ENCODE results near the gene CDKN2C. TPM values are rescaled to one million over a fixed set of nuclear protein-coding genes. Genes with fewer than 3 reads are reported as not detected.
A peak's percentile ranks its signal among the peaks of the same experiment; 100 is the strongest.

Gene CDKN2C
- total RNA-seq, 2 experiments from 2014 or later = 52.5 to 62.9 TPM

DNA sequence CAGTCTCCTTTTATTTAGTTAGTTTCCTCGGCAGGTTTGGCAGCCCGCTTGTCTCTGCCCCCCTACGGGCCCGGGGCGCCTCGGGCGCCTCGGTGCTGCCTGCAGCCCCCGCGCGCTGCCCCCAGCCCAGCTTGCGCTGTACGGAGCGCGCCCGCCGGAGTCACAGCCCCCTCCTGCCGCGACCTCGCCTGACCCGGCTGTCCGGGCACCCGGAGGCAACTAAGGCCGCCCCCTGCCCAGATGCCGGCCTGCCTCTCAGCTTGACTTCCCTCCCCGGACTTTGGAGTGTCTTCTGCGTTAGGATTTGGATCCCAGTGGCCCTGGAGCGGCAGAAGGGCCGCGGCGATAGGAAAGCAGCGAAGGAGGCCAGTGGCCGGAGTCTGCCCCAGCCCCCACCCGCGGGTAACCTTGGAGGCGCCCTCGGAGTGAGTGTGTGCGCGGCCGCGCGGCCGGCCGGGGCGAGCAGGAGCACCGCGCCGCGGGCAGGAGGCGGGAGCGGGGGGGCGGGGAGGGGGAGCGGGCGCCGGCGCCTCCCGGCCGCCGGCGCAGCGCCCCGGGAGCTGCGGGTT lies 7.6 kb downstream of the CDKN2C start:
- DNase-seq (peak; percentile 69), ATAC-seq (ENCODE audit: low read depth) (peak; percentile 48)
- Mint-ChIP-seq H3K9me3 (no peaks in the 10 kb centered on the region), H3K36me3 (peaks cover 21% of the 10 kb centered on the region), H3K4me3 (peak overlapping the region; percentile 85), H3K27me3 (peaks cover 31% of the 10 kb centered on the region), H3K27ac (peak overlapping the region; percentile 82), H3K4me1 (peaks cover 27% of the 10 kb centered on the region)
- POLR2A ChIA-PET = interaction anchor here (1.3 to 3.7 kb wide), 7 partner anchors 9 to 541 kb away, joined by 3 to 108 read pairs (median 6); partner anchors contain the start of genes CDKN2C, EPS15, FAF1 and RNF11

- POLR2A ChIA-PET = interaction anchor here (1.4 to 3.7 kb wide), 6 partner anchors 9 to 541 kb away, joined by 5 to 108 read pairs (median 8); partner anchors contain the start of genes CDKN2C, EPS15, FAF1 and RNF11
- Mint-ChIP-seq H3K4me3 (peak overlapping the region; percentile 74), H3K36me3 (peaks cover 19% of the 10 kb centered on the region), H3K4me1 (peaks cover 26% of the 10 kb centered on the region), H3K27me3 (peaks cover 37% of the 10 kb centered on the region), H3K9me3 (no peaks in the 10 kb centered on the region), H3K27ac (peak overlapping the region; percentile 82)
- ATAC-seq (ENCODE audit: low read depth) (peak; percentile 49), DNase-seq (no peak)
These were observed 8.3 kb downstream of the CDKN2C start for GRCh38 chr1:50978144-50978851.

DNA sequence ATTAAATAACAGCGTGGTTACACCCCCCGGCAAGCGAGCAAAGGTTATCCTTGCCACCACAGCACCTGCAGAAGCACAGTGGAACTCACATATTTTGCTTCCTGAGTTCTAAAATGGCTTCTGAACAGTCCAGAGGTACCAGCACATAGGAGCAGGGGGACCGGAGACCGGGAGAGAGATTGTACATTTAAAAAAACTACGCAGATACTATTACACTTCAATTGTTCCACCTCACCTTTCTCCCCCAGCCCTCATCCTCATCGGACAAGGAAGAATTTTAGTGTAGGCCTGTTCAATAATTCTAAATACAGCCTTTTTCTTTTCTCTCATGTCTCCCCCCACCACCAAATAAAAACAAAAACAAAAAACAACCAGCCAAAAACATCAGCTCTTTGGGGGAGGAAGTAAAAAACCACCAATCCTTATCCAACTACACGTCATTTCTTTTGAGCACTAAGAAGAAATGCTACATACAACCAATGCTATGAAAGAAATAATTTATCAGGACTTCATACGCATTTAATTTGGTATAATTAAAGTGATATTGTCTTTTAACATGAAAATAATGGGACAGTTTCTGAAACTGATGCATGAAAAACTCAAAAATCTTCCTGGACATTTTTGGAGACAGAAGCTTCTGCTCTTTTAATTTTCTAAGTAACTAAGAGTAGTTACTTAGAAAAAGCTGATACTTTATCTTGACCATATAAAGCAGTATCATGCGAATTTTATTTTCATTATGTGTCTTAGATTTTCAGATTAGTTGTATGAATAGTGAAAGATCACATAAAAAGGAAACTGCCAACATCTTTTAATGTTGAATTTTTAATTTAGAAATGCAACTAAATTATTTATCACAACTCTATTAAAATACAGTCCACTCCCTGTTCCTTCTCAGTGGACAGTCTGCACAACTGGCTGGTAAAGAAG lies 9.1 kb downstream of the CDKN2C start:
- peaks cover 38% of the 10 kb centered on the region for H3K27me3 Mint-ChIP-seq

DNA sequence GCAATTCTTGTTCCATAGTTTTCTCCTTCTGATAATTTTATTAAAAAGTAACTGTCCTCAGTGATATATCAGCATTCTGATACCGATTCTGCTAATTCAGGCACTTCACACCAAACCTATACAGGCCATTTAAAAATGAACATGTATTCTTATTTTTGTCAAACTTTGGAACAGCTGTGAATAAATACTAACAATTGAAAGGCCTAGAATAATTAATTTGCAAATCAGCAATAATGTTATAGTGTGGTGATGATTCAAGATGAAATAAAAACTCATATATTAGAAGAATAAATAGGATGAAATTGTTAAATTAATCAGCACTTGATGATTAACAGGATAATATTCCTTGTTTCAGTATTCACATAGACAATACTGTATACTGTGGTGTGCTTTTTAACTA lies 9.9 kb downstream of the CDKN2C start:
- H3K27ac Mint-ChIP-seq = no peak overlapping the region
- H3K4me1 Mint-ChIP-seq = peaks cover 24% of the 10 kb centered on the region
- ATAC-seq (ENCODE audit: low read depth) = no peak
- no peaks in the 10 kb centered on the region for H3K9me3 Mint-ChIP-seq
- H3K27me3 Mint-ChIP-seq = peaks cover 40% of the 10 kb centered on the region
- peaks cover 6% of the 10 kb centered on the region for H3K36me3 Mint-ChIP-seq
- DNase-seq = no peak
- POLR2A ChIA-PET = interaction anchor here (3.7 kb wide), 1 partner anchor 11 kb away, joined by 108 read pairs; the partner anchor contains the start of gene CDKN2C
- H3K4me3 Mint-ChIP-seq = no peak overlapping the region

More for the DNA sequence above, 9.1 kb downstream of the CDKN2C start:
- ATAC-seq (ENCODE audit: low read depth) (peak; percentile 28), DNase-seq (no peak)
- Mint-ChIP-seq H3K9me3 (no peaks in the 10 kb centered on the region), H3K4me1 (peaks cover 24% of the 10 kb centered on the region), H3K36me3 (peaks cover 12% of the 10 kb centered on the region), H3K4me3 (peak overlapping the region; percentile 74), H3K27ac (peak overlapping the region; percentile 82)
- POLR2A ChIA-PET = interaction anchor here (2.8 to 3.7 kb wide), 2 partner anchors 10 to 20 kb away, joined by 9 to 108 read pairs; partner anchors contain the start of gene CDKN2C

DNA sequence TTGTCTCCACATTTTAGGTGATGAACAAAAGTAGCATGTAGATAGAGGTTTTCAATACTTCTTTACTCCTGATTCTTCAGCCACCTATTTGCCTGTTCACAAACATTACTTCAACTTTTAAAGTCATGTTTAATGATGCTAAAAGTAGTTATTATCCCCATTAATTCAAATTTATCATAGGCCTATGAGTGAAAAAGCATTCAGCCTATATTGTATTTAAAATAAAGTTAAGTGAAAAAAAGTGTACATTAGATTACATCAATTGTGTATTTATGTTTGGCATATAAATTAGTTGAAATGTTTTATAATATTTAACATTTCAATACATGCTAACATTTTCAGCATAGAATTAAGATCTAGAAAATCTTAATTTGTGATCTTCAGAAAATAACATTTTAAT lies 10.5 kb downstream of the CDKN2C start:
- Mint-ChIP-seq H3K36me3 (peaks cover 4% of the 10 kb centered on the region), H3K4me1 (peaks cover 24% of the 10 kb centered on the region), H3K4me3 (no peak overlapping the region), H3K27ac (no peak overlapping the region), H3K9me3 (no peaks in the 10 kb centered on the region), H3K27me3 (peaks cover 44% of the 10 kb centered on the region)
- POLR2A ChIA-PET = no interaction called here
- DNase-seq (no peak), ATAC-seq (ENCODE audit: low read depth) (no peak)

DNA sequence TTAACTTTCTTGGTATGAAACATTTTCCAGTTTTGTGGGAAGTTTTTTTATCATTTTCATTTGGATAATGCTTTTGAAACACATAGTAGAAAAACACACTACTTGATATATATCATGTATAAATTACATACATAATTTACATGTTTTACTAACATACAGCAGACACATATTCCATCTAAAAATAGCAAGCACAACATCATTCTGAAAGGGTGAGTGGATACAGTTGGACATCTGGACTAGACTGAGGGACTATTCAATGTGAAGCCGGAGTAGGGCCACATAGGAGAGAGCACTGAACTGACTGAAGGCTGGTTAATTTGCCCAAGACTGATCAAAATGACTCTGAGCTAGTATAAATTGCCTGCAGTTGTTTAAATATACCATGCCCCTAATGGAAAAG lies 11.7 kb downstream of the CDKN2C start:
- POLR2A ChIA-PET = no interaction called here
- peaks cover 1% of the 10 kb centered on the region for H3K36me3 Mint-ChIP-seq
- no peak for ATAC-seq (ENCODE audit: low read depth)
- no peaks in the 10 kb centered on the region for H3K9me3 Mint-ChIP-seq
- no peak for DNase-seq
- H3K4me3 Mint-ChIP-seq = no peak overlapping the region
- peaks cover 51% of the 10 kb centered on the region for H3K27me3 Mint-ChIP-seq
- no peak overlapping the region for H3K27ac Mint-ChIP-seq
- H3K4me1 Mint-ChIP-seq = peaks cover 17% of the 10 kb centered on the region

- Mint-ChIP-seq H3K4me3 (no peak overlapping the region), H3K27me3 (peaks cover 51% of the 10 kb centered on the region), H3K4me1 (peaks cover 16% of the 10 kb centered on the region), H3K9me3 (no peaks in the 10 kb centered on the region), H3K36me3 (peaks cover 3% of the 10 kb centered on the region), H3K27ac (no peak overlapping the region)
- DNase-seq = no peak
- no peak for ATAC-seq (ENCODE audit: low read depth)
- POLR2A ChIA-PET = no interaction called here
These were observed 12.6 kb downstream of the CDKN2C start for GRCh38 chr1:50982611-50983010.

DNA sequence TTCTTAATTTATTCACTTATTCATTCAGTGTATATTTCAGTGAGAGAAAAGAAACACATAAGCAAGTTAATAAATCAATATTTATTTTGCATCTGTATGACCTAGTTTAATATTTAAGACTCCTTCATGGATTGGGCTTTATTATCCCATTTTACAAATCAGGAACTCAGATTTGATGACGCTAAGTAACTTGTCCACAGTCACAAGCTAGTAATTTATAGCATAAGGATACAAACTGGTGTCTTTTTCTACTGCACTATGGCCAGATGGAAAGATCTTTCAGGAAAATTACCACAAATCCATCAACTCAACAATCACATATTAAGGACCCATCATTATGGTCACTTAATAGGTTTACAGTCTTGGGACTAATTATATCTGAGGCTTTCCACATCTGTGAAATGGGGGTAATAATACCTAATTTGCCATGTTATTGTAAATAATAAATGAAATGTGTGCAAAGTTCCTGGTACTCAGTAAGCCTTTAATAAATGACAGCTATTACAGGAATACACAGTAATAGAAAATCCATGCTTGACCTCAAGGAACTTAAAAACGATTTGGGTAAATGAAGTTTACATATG lies 13.3 kb downstream of the CDKN2C start:
- Mint-ChIP-seq H3K4me3 (no peak overlapping the region), H3K27me3 (peaks cover 51% of the 10 kb centered on the region), H3K4me1 (peaks cover 16% of the 10 kb centered on the region), H3K9me3 (no peaks in the 10 kb centered on the region), H3K27ac (no peak overlapping the region), H3K36me3 (peaks cover 4% of the 10 kb centered on the region)
- no peak for ATAC-seq (ENCODE audit: low read depth)
- POLR2A ChIA-PET = no interaction called here
- DNase-seq = no peak

- peaks cover 3% of the 10 kb centered on the region for H3K36me3 Mint-ChIP-seq
- no peaks in the 10 kb centered on the region for H3K9me3 Mint-ChIP-seq
- peaks cover 5% of the 10 kb centered on the region for H3K4me1 Mint-ChIP-seq
- H3K27me3 Mint-ChIP-seq = peaks cover 37% of the 10 kb centered on the region
- ATAC-seq (ENCODE audit: low read depth) (no peak), DNase-seq (no peak)
- no peak overlapping the region for H3K27ac Mint-ChIP-seq
- no peak overlapping the region for H3K4me3 Mint-ChIP-seq
- POLR2A ChIA-PET = no interaction called here
These were observed 15.0 kb downstream of the CDKN2C start for GRCh38 chr1:50985094-50985493.

DNA sequence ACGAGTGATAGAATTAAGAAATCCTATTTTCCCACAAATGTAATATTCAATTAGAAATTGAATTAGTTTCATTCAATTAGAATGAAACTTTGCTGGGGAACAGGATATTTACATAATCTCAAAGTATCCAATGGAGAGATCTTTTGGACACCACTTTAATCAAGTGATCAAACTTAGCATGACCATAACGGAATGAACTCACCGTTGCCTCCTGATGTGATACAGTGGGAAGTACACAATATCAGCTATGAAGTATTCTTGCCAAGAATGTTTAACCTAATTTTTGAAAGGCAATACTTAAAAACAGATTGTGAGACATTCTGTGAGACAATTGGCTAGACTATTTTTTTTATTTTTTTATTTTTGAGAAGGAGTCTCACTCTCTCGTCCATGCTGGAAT lies 16.6 kb downstream of the CDKN2C start:
- H3K4me1 Mint-ChIP-seq = peaks cover 3% of the 10 kb centered on the region
- no peak overlapping the region for H3K27ac Mint-ChIP-seq
- H3K27me3 Mint-ChIP-seq = peaks cover 28% of the 10 kb centered on the region
- POLR2A ChIA-PET = interaction anchor here (1.4 kb wide), 1 partner anchor 17 kb away, joined by 3 read pairs; no protein-coding TSS in a partner anchor
- no peak for ATAC-seq (ENCODE audit: low read depth)
- H3K36me3 Mint-ChIP-seq = peaks cover 3% of the 10 kb centered on the region
- no peak overlapping the region for H3K4me3 Mint-ChIP-seq
- DNase-seq = no peak
- H3K9me3 Mint-ChIP-seq = no peaks in the 10 kb centered on the region

DNA sequence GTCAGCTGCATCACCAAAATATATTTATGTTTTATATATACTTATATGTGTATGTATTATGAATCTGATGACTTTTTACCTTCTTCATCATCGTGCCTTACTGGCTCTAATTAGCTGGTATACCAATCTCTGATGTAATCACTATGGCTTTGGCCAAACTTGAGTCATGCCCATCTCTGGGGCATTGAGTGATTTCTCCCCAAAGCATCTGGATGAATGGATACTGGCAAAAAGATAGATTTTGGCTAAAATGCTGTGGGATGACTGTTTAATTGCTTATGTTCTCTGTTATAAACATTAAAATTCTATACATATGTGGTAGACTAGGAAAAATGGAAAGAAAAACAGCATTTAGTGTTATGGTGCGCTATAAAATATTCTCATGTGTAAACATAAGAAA lies 19.6 kb downstream of the CDKN2C start:
- H3K4me1 Mint-ChIP-seq = no peaks in the 10 kb centered on the region
- H3K4me3 Mint-ChIP-seq = no peak overlapping the region
- H3K27me3 Mint-ChIP-seq = peaks cover 13% of the 10 kb centered on the region
- no peaks in the 10 kb centered on the region for H3K9me3 Mint-ChIP-seq
- no peak for ATAC-seq (ENCODE audit: low read depth)
- POLR2A ChIA-PET = no interaction called here
- peaks cover 5% of the 10 kb centered on the region for H3K36me3 Mint-ChIP-seq
- no peak overlapping the region for H3K27ac Mint-ChIP-seq
- no peak for DNase-seq

- peaks cover 7% of the 10 kb centered on the region for H3K27me3 Mint-ChIP-seq
- H3K4me1 Mint-ChIP-seq = no peaks in the 10 kb centered on the region
- POLR2A ChIA-PET = no interaction called here
- H3K4me3 Mint-ChIP-seq = no peak overlapping the region
- ATAC-seq (ENCODE audit: low read depth) (no peak), DNase-seq (no peak)
- peaks cover 4% of the 10 kb centered on the region for H3K36me3 Mint-ChIP-seq
- H3K9me3 Mint-ChIP-seq = no peaks in the 10 kb centered on the region
- no peak overlapping the region for H3K27ac Mint-ChIP-seq
These were observed 22.7 kb downstream of the CDKN2C start for GRCh38 chr1:50992532-50993318.

Data from activated naive CD8-positive, alpha-beta T cell treated with anti-CD3 and anti-CD28 coated beads, Interleukin-2, amount 10 ng/mL, durations not matched to agents 7 days and 5 days (primary cell).